ENCODE measurements around the gene GDE1. TPM values are rescaled to one million over a fixed set of nuclear protein-coding genes. Genes with fewer than 3 reads are reported as not detected.

Gene GDE1
- polyA plus RNA-seq, 1 experiment: 100 TPM

GRCh38 chr16:19486051-19486450 lies 35.8 kb downstream of the GDE1 start:
- Histone ChIP-seq H3K9me3 (ENCODE audit: control insufficient read depth, insufficient read depth, low read length) (no peaks in the 10 kb centered on the region), H3K27ac (ENCODE audit: low read depth, low read length) (no peak overlapping the region), H3K27me3 (ENCODE audit: control insufficient read depth, insufficient read depth, low read length) (no peaks in the 10 kb centered on the region), H3K4me3 (ENCODE audit: low read depth, low read length) (no peak overlapping the region)
- POLR2A ChIA-PET: no interaction called here
- CTCF ChIA-PET: no interaction called here
- no peak for DNase-seq (ENCODE audit: low read depth, low spot score)
- TF ChIP-seq, protein P1, sequence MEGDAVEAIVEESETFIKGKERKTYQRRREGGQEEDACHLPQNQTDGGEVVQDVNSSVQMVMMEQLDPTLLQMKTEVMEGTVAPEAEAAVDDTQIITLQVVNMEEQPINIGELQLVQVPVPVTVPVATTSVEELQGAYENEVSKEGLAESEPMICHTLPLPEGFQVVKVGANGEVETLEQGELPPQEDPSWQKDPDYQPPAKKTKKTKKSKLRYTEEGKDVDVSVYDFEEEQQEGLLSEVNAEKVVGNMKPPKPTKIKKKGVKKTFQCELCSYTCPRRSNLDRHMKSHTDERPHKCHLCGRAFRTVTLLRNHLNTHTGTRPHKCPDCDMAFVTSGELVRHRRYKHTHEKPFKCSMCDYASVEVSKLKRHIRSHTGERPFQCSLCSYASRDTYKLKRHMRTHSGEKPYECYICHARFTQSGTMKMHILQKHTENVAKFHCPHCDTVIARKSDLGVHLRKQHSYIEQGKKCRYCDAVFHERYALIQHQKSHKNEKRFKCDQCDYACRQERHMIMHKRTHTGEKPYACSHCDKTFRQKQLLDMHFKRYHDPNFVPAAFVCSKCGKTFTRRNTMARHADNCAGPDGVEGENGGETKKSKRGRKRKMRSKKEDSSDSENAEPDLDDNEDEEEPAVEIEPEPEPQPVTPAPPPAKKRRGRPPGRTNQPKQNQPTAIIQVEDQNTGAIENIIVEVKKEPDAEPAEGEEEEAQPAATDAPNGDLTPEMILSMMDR (IDR thresholded peaks at IDR 0.05; ENCODE audit: low read depth, low read length): no peak

- Histone ChIP-seq H3K9me3 (ENCODE audit: control insufficient read depth, insufficient read depth, low read length) (no peaks in the 10 kb centered on the region), H3K27me3 (ENCODE audit: control insufficient read depth, insufficient read depth, low read length) (no peaks in the 10 kb centered on the region), H3K27ac (ENCODE audit: low read depth, low read length) (no peak overlapping the region), H3K4me3 (ENCODE audit: low read depth, low read length) (no peak overlapping the region)
- DNase-seq (ENCODE audit: low read depth, low spot score): no peak
- ChIA-PET POLR2A (no interaction called here), CTCF (no interaction called here)
- TF ChIP-seq, protein P1 (IDR thresholded peaks at IDR 0.05; ENCODE audit: low read depth, low read length): no peak
Observed at GRCh38 chr16:19485611-19486010, 36.3 kb downstream of the GDE1 start.

DNA sequence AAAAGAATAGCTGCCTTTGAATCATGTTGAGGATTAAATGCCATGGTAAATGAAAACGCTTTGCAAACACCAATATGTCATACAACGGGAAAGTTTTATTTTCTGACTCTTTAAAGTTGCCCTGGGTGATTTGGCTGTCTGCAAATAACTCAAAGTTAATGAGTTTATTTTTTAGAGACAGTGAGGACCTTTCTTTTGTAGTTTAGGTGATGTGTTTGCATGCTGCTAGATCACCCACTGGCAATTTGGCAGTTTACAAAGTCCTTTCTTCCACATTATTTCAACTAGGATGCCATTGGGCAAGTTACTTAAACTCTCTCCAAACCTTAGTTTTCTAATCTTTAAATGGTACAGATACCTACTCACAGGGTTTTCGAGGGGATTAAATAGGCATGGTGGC lies 37.8 kb downstream of the GDE1 start:
- POLR2A ChIA-PET: no interaction called here
- TF ChIP-seq, protein P1 (IDR thresholded peaks at IDR 0.05; ENCODE audit: low read depth, low read length): no peak
- Histone ChIP-seq H3K9me3 (ENCODE audit: control insufficient read depth, insufficient read depth, low read length) (no peaks in the 10 kb centered on the region), H3K27me3 (ENCODE audit: control insufficient read depth, insufficient read depth, low read length) (no peaks in the 10 kb centered on the region), H3K27ac (ENCODE audit: low read depth, low read length) (no peak overlapping the region), H3K4me3 (ENCODE audit: low read depth, low read length) (no peak overlapping the region)
- CTCF ChIA-PET: no interaction called here
- no peak for DNase-seq (ENCODE audit: low read depth, low spot score)

GRCh38 chr16:19482291-19482690 lies 39.6 kb downstream of the GDE1 start:
- no peaks in the 10 kb centered on the region for H3K9me3 ChIP-seq (ENCODE audit: control insufficient read depth, insufficient read depth, low read length)
- no peaks in the 10 kb centered on the region for H3K27me3 ChIP-seq (ENCODE audit: control insufficient read depth, insufficient read depth, low read length)
- CTCF ChIA-PET: no interaction called here
- TF ChIP-seq, protein P1 (IDR thresholded peaks at IDR 0.05; ENCODE audit: low read depth, low read length): no peak
- no peak overlapping the region for H3K4me3 ChIP-seq (ENCODE audit: low read depth, low read length)
- POLR2A ChIA-PET: no interaction called here
- H3K27ac ChIP-seq (ENCODE audit: low read depth, low read length): no peak overlapping the region
- no peak for DNase-seq (ENCODE audit: low read depth, low spot score)

GRCh38 chr16:19481769-19482168 lies 40.1 kb downstream of the GDE1 start:
- H3K9me3 ChIP-seq (ENCODE audit: control insufficient read depth, insufficient read depth, low read length): no peaks in the 10 kb centered on the region
- POLR2A ChIA-PET: no interaction called here
- no peaks in the 10 kb centered on the region for H3K27me3 ChIP-seq (ENCODE audit: control insufficient read depth, insufficient read depth, low read length)
- CTCF ChIA-PET: interaction anchor here (0.6 to 0.9 kb wide), 2 partner anchors 21 to 25 kb away, joined by 3 to 4 read pairs; no protein-coding TSS in a partner anchor
- H3K27ac ChIP-seq (ENCODE audit: low read depth, low read length): no peak overlapping the region
- TF ChIP-seq, protein P1 (IDR thresholded peaks at IDR 0.05; ENCODE audit: low read depth, low read length): no peak
- H3K4me3 ChIP-seq (ENCODE audit: low read depth, low read length): no peak overlapping the region
- no peak for DNase-seq (ENCODE audit: low read depth, low spot score)

All from AG04450 (cell line).